IMR-90 (cell line): ENCODE data around the gene LEPR.

ENCODE experiments used
- CHD1 ChIP-seq: IDR thresholded peaks from 2 replicates; pipeline ENCODE4 v1.6.1; 2012; ENCODE audit warnings: low read depth, low read length, improper control_type of control experiment
- CTCF ChIP-seq: conservative IDR thresholded peaks from 2 replicates; pipeline ENCODE4 v1.5.1; 2012; ENCODE audit warnings: mild to moderate bottlenecking, low read depth, low read length, improper control_type of control experiment
- MAFK ChIP-seq: IDR thresholded peaks from 2 replicates; pipeline ENCODE4 v1.6.1; 2012; ENCODE audit warnings: low read depth, low read length, improper control_type of control experiment
- POLR2A ChIP-seq: IDR thresholded peaks from 2 replicates; pipeline ENCODE4 v1.6.1; 2012; ENCODE audit warnings: mild to moderate bottlenecking, low read depth, low read length
- RCOR1 ChIP-seq: IDR thresholded peaks from 2 replicates; pipeline ENCODE4 v1.6.1; 2012; ENCODE audit warnings: mild to moderate bottlenecking, low read length, improper control_type of control experiment; ENCODE audit not compliant: insufficient replicate concordance
- SMC3 ChIP-seq: fragments of 150-350 bp; IDR thresholded peaks from 2 replicates; pipeline ENCODE4 v1.6.1; 2016; ENCODE audit warnings: low read depth, mild to moderate bottlenecking, antibody characterized with exemption, low read length, moderate library complexity

GRCh38 chr1:65423884-65424572 is 3.6 kb downstream of the LEPR start:
- TF ChIP-seq SMC3 (no peak), POLR2A (no peak), MAFK (no peak), RCOR1 (no peak), CTCF (no peak), CHD1 (no peak)
